HepG2 (cell line): ENCODE measurements around the gene XPR1. TPM values are rescaled to one million over a fixed set of nuclear protein-coding genes. Genes with fewer than 3 reads are reported as not detected.

Experiments
- DMTF1 ChIP-seq: sonication (generic); formaldehyde crosslinking; IDR thresholded peaks from 2 replicates; pipeline ENCODE4 v1.4.0; 2020; ENCODE audit warnings: mild to moderate bottlenecking, missing genetic modification reagents
- EHMT2 ChIP-seq: fragments of 200-600 bp; sonication (generic); IDR thresholded peaks from 2 replicates; pipeline ENCODE4 v1.7.0; 2017; ENCODE audit warnings: antibody characterized with exemption, low read depth, low read length, borderline replicate concordance
- ELF1 ChIP-seq: sonication (generic); formaldehyde crosslinking; IDR thresholded peaks from 2 replicates; pipeline ENCODE4 v1.4.0; 2020; ENCODE audit warnings: missing genetic modification reagents
- HIVEP1 ChIP-seq: sonication (generic); formaldehyde crosslinking; IDR thresholded peaks from 2 replicates; pipeline ENCODE4 v1.4.0; 2020; ENCODE audit warnings: mild to moderate bottlenecking, missing genetic modification reagents
- SALL1 ChIP-seq: sonication (generic); formaldehyde crosslinking; IDR thresholded peaks from 2 replicates; pipeline ENCODE4 v1.8.0; 2022; ENCODE audit warnings: mild to moderate bottlenecking, missing genetic modification reagents
- SP2 ChIP-seq: sonication (generic); formaldehyde crosslinking; IDR thresholded peaks from 2 replicates; pipeline ENCODE4 v1.5.1; 2020; ENCODE audit warnings: mild to moderate bottlenecking, missing genetic modification reagents
- TBX2 ChIP-seq: sonication (generic); formaldehyde crosslinking; IDR thresholded peaks from 2 replicates; pipeline ENCODE4 v1.5.0; 2020; ENCODE audit warnings: missing genetic modification reagents, mild to moderate bottlenecking, borderline replicate concordance
- ZNF280D ChIP-seq: sonication (generic); formaldehyde crosslinking; IDR thresholded peaks from 2 replicates; pipeline ENCODE4 v1.5.1; 2020; ENCODE audit warnings: mild to moderate bottlenecking, missing genetic modification reagents
- ZNF777 ChIP-seq: sonication (generic); formaldehyde crosslinking; IDR thresholded peaks from 2 replicates; pipeline ENCODE4 v1.4.0; 2020; ENCODE audit warnings: missing genetic modification reagents
- polyA plus RNA-seq, 8 experiments: library from polyadenylated mRNA; depleted of rRNA in 3 of 8; stranded (reverse) in 7 of 8; unstranded in 1 of 8; fragments of >200 nt; fragmentation: Illumina TruSeq in 4 of 8; extraction: Trizol in 4 of 8; gene quantifications; 2 replicates each; pipeline versions ENCODE4 v1.2.1 to v1.2.3, GENCODE V29; 2011 to 2016; ENCODE audit warnings: low read depth in 4 of 8, missing spikeins in 1 of 8, mixed read lengths in 1 of 8; ENCODE audit not compliant: insufficient read depth in 1 of 8
- total RNA-seq, 5 experiments: library from RNA; depleted of rRNA; stranded (reverse); fragments of >200 nt; fragmentation: Illumina TruSeq; extraction: Trizol; gene quantifications; 2 replicates each; pipeline ENCODE4 v1.2.3, GENCODE V29; 2016; ENCODE audit warnings: low read depth in 1 of 5

XPR1 gene
- total and polyA plus RNA-seq, 2 of the 13 experiments (the other 11 are each of a cell fraction or from before 2014, with no cell fraction given), result 22.3 to 23.6 TPM

- TF ChIP-seq TBX2 (CRISPR knock-in tag) (no peak), SALL1 (CRISPR knock-in tag) (no peak), EHMT2 (no peak), ZNF280D (no peak), HIVEP1 (CRISPR knock-in tag) (no peak), SP2 (CRISPR knock-in tag) (no peak), ZNF777 (CRISPR knock-in tag) (peak; percentile 82), DMTF1 (CRISPR knock-in tag) (no peak), ELF1 (CRISPR knock-in tag) (no peak)
- TF ChIP-seq, all 625 proteins: peak for 3
Observed at GRCh38 chr1:180912211-180912800, 280.5 kb downstream of the XPR1 start (continued).
